B cell (primary cell): ENCODE measurements around the gene ADO.

Source experiments
- CTCF ChIP-seq: fragments of 200-600 bp; IDR thresholded peaks from one replicate; pipeline ENCODE4 v1.8.0; 2022; ENCODE audit warnings: antibody characterized with exemption, mild to moderate bottlenecking
- EZH2 ChIP-seq: IDR thresholded peaks from 2 replicates; pipeline ENCODE4 v1.6.1; 2012; ENCODE audit warnings: borderline replicate concordance, low read depth, mild to moderate bottlenecking, moderate library complexity, low read length; ENCODE audit not compliant: insufficient read depth, poor library complexity, severe bottlenecking

GRCh38 chr10:62816076-62816330, 11.5 kb downstream of the ADO start:
- TF ChIP-seq CTCF (no peak), EZH2 (no peak)
